Mesenchymal stem cell (in vitro differentiated cells and primary cell): ENCODE measurements around the gene UBLCP1.
A peak's percentile ranks its signal among the peaks of the same experiment; 100 is the strongest.
"Not testable (repeated sequence)": the region's sequence is repeated elsewhere in the genome, so short reads cannot be mapped to it uniquely, and the experiment has no call there.

ENCODE experiments used
- DNase-seq: peaks from one replicate; pipeline ENCODE4 v3.0.0-alpha.2; 2013
- H2AFZ ChIP-seq: one replicate; pipeline ENCODE4 v1.6.1; 2013; ENCODE audit warnings: low read depth, mild to moderate bottlenecking, control low read depth, inconsistent platforms, low read length, moderate library complexity
- H2AK5ac ChIP-seq: 2 replicates; pipeline ENCODE4 v1.6.1; 2013; ENCODE audit warnings: low read length, moderate library complexity, mild to moderate bottlenecking, inconsistent platforms; ENCODE audit not compliant: severe bottlenecking
- H2BK120ac ChIP-seq: one replicate; pipeline ENCODE4 v1.6.1; 2013; ENCODE audit warnings: low read depth, mild to moderate bottlenecking, inconsistent platforms, low read length, moderate library complexity
- H2BK12ac ChIP-seq, 2 experiments: one replicate each; pipeline ENCODE4 v1.6.1; 2013; ENCODE audit warnings: inconsistent platforms in 2 of 2, low read length in 2 of 2, mild to moderate bottlenecking in 2 of 2, moderate library complexity in 2 of 2, control low read depth in 1 of 2
- H2BK15ac ChIP-seq: one replicate; pipeline ENCODE4 v1.6.1; 2013; ENCODE audit warnings: mild to moderate bottlenecking, low read depth, inconsistent platforms; ENCODE audit not compliant: poor library complexity, severe bottlenecking
- H2BK5ac ChIP-seq: 2 replicates; pipeline ENCODE4 v1.6.1; 2013; ENCODE audit warnings: low read depth, mild to moderate bottlenecking, low read length, control low read depth, inconsistent platforms; ENCODE audit not compliant: poor library complexity, severe bottlenecking
- H3K14ac ChIP-seq, 2 experiments: one replicate each; pipeline ENCODE4 v1.6.1; 2013; ENCODE audit warnings: inconsistent platforms in 2 of 2, low read length in 2 of 2, control low read depth in 1 of 2, mild to moderate bottlenecking in 1 of 2, moderate library complexity in 1 of 2
- H3K18ac ChIP-seq, 2 experiments: one replicate each; pipeline ENCODE4 v1.6.1; 2013; ENCODE audit warnings: inconsistent platforms in 2 of 2, low read length in 2 of 2, control low read depth in 1 of 2, low read depth in 1 of 2, mild to moderate bottlenecking in 1 of 2
- H3K23ac ChIP-seq, 2 experiments: one replicate each; pipeline ENCODE4 v1.6.1; 2013; ENCODE audit warnings: inconsistent platforms in 2 of 2, low read length in 2 of 2, mild to moderate bottlenecking in 2 of 2, moderate library complexity in 2 of 2, control low read depth in 1 of 2
- H3K27ac ChIP-seq: 2 replicates; pipeline ENCODE4 v1.5.1; 2013; ENCODE audit warnings: mild to moderate bottlenecking, moderate library complexity, low read length, control low read depth, inconsistent platforms; ENCODE audit not compliant: poor library complexity, severe bottlenecking
- H3K27me3 ChIP-seq, 2 experiments: 2 replicates each; pipeline versions ENCODE4 v1.6.1 to v1.7.0; 2013; ENCODE audit warnings: low read length in 2 of 2, mild to moderate bottlenecking in 2 of 2, moderate library complexity in 2 of 2, control low read depth in 1 of 2, inconsistent platforms in 1 of 2; ENCODE audit not compliant: control insufficient read depth in 1 of 2, insufficient read depth in 1 of 2
- H3K36me3 ChIP-seq, 2 experiments: 2 replicates each; pipeline versions ENCODE4 v1.6.1 to v1.7.0; 2013; ENCODE audit warnings: low read length in 2 of 2, control low read depth in 1 of 2, inconsistent platforms in 1 of 2, low read depth in 1 of 2, mild to moderate bottlenecking in 1 of 2; ENCODE audit not compliant: insufficient read depth in 2 of 2, control insufficient read depth in 1 of 2
- H3K4ac ChIP-seq, 2 experiments: one replicate each; pipeline ENCODE4 v1.6.1; 2013; ENCODE audit warnings: inconsistent platforms in 2 of 2, low read length in 2 of 2, mild to moderate bottlenecking in 2 of 2, moderate library complexity in 2 of 2, control low read depth in 1 of 2, low read depth in 1 of 2
- H3K4me1 ChIP-seq: 2 replicates; pipeline ENCODE4 v1.6.1; 2013; ENCODE audit warnings: low read depth, low read length, control low read depth; ENCODE audit not compliant: control insufficient read depth, insufficient read depth
- H3K4me2 ChIP-seq: 2 replicates; pipeline ENCODE4 v1.6.1; 2013; ENCODE audit warnings: low read length, mild to moderate bottlenecking, inconsistent platforms; ENCODE audit not compliant: poor library complexity, severe bottlenecking
- H3K4me3 ChIP-seq, 2 experiments: 2 replicates each; pipeline versions ENCODE4 v1.5.1 to v1.7.0; 2013; ENCODE audit warnings: low read length in 2 of 2, mild to moderate bottlenecking in 2 of 2, control low read depth in 1 of 2, low read depth in 1 of 2; ENCODE audit not compliant: insufficient read depth in 1 of 2
- H3K79me1 ChIP-seq: replicated peaks from 2 replicates; pipeline ENCODE4 v1.6.1; 2013; ENCODE audit warnings: mild to moderate bottlenecking, control low read depth, low read length, inconsistent platforms; ENCODE audit not compliant: poor library complexity, severe bottlenecking
- H3K9ac ChIP-seq: 2 replicates; pipeline ENCODE4 v1.7.0; 2013; ENCODE audit warnings: mild to moderate bottlenecking, low read length, moderate library complexity
- H3K9me3 ChIP-seq: 2 replicates; pipeline ENCODE4 v1.7.0; 2013; ENCODE audit warnings: mild to moderate bottlenecking, low read length; ENCODE audit not compliant: control insufficient read depth
- H4K8ac ChIP-seq: one replicate; pipeline ENCODE4 v1.6.1; 2013; ENCODE audit warnings: inconsistent platforms, mild to moderate bottlenecking, low read length, moderate library complexity
- H4K91ac ChIP-seq: one replicate; pipeline ENCODE4 v1.6.1; 2013; ENCODE audit warnings: mild to moderate bottlenecking, low read length, inconsistent platforms
- WGBS: methylation state at CpG from one replicate; pipeline ENCODE4 v1.1.7; 2013; ENCODE audit warnings: mixed read lengths; 5-methylcytosine and 5-hydroxymethylcytosine counted together

Gene UBLCP1

GRCh38 chr5:159263569-159263905 is 447 bp downstream of the UBLCP1 start:
- H3K27me3 ChIP-seq: no peaks in the 10 kb centered on the region
- no peak overlapping the region for H2BK5ac ChIP-seq
- peak overlapping the region; percentile 88 to 95 for H3K4me3 ChIP-seq
- H2BK120ac ChIP-seq: no peak overlapping the region
- peak overlapping the region; percentile 84 for H2AFZ ChIP-seq
- WGBS: 3% methylated on average over 7 of the region's 10 CpGs
- peak overlapping the region; percentile 96 for H3K9ac ChIP-seq
- H2BK15ac ChIP-seq: no peak overlapping the region
- H3K9me3 ChIP-seq: no peaks in the 10 kb centered on the region
- H3K23ac ChIP-seq: peak overlapping the region in 1 of 2 experiments; percentile 67
- peaks cover 4 to 6% of the 10 kb centered on the region in 2 experiments for H3K36me3 ChIP-seq
- H3K14ac ChIP-seq: peak overlapping the region in 1 of 2 experiments; percentile 84
- no peak overlapping the region for H3K27ac ChIP-seq
- H3K4ac ChIP-seq: peak overlapping the region; percentile 50 to 92
- H4K8ac ChIP-seq: peak overlapping the region; percentile 84
- H3K79me1 ChIP-seq: peaks cover 12% of the 10 kb centered on the region
- H3K4me2 ChIP-seq: peak overlapping the region; percentile 89
- H3K4me1 ChIP-seq: peaks cover 2% of the 10 kb centered on the region
- H4K91ac ChIP-seq: peak overlapping the region; percentile 98
- no peak for DNase-seq
- no peak overlapping the region for H2AK5ac ChIP-seq
- peak overlapping the region; percentile 88 to 98 for H3K18ac ChIP-seq
- H2BK12ac ChIP-seq: no peak overlapping the region

DNA sequence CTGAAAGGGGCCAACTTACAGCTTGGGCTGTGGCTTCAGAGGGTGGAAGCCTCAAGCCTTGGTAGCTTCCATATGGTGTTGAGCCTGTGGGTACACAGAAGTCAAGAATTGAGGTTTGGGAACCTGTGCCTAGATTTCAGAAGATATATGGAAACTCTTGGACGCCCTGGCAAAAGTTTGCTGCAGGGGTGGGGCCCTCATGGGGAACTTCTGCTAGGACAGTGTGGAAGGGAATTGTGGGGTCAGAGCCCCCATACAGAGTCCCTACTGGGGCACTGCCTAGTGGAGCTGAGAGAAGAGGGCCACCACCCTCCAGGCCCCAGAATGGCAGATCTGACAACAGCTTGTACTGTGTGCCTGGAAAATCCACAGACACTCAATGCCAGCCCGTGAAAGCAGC is 3.7 kb downstream of the UBLCP1 start:
- not testable (repeated sequence) for H3K14ac ChIP-seq, H3K23ac ChIP-seq, H3K27ac ChIP-seq, H2AK5ac ChIP-seq, H3K4me2 ChIP-seq, H3K9me3 ChIP-seq, H2BK15ac ChIP-seq, H3K27me3 ChIP-seq, DNase-seq, H3K18ac ChIP-seq, H3K4ac ChIP-seq, H4K8ac ChIP-seq, H3K4me1 ChIP-seq, H2BK12ac ChIP-seq, H3K9ac ChIP-seq, H2AFZ ChIP-seq, H3K4me3 ChIP-seq, H2BK5ac ChIP-seq, H4K91ac ChIP-seq, H2BK120ac ChIP-seq
- WGBS: 100% methylated on average over 2 of the region's 2 CpGs
- H3K36me3 ChIP-seq: peaks cover 6 to 36% of the 10 kb centered on the region in 2 experiments
- H3K79me1 ChIP-seq: peaks cover 15% of the 10 kb centered on the region

GRCh38 chr5:159269723-159270122 is 6.6 kb downstream of the UBLCP1 start:
- peaks cover 2% of the 10 kb centered on the region for H3K4me1 ChIP-seq
- no peak overlapping the region for H2BK15ac ChIP-seq
- H3K27ac ChIP-seq: no peak overlapping the region
- H3K18ac ChIP-seq: no peak overlapping the region
- peaks cover 6 to 64% of the 10 kb centered on the region in 2 experiments for H3K36me3 ChIP-seq
- H2BK120ac ChIP-seq: no peak overlapping the region
- no peak overlapping the region for H2BK5ac ChIP-seq
- no peak overlapping the region for H2AK5ac ChIP-seq
- H3K23ac ChIP-seq: no peak overlapping the region
- H3K14ac ChIP-seq: no peak overlapping the region
- DNase-seq: no peak
- no CpG with 5 or more reads among the region's 2 CpGs for WGBS
- H3K79me1 ChIP-seq: peaks cover 9% of the 10 kb centered on the region
- no peak overlapping the region for H3K4me2 ChIP-seq
- no peaks in the 10 kb centered on the region for H3K27me3 ChIP-seq
- H3K9me3 ChIP-seq: no peaks in the 10 kb centered on the region
- no peak overlapping the region for H4K91ac ChIP-seq
- no peak overlapping the region for H3K9ac ChIP-seq
- no peak overlapping the region for H3K4me3 ChIP-seq
- H4K8ac ChIP-seq: no peak overlapping the region
- H2AFZ ChIP-seq: no peak overlapping the region
- H2BK12ac ChIP-seq: no peak overlapping the region
- no peak overlapping the region for H3K4ac ChIP-seq

GRCh38 chr5:159273923-159274322 is 10.8 kb downstream of the UBLCP1 start:
- Histone ChIP-seq H3K27ac (no peak overlapping the region), H3K18ac (no peak overlapping the region), H2AK5ac (no peak overlapping the region), H3K79me1 (peaks cover 8% of the 10 kb centered on the region), H2AFZ (no peak overlapping the region), H3K27me3 (no peaks in the 10 kb centered on the region), H2BK15ac (no peak overlapping the region), H3K36me3 (peaks cover 9 to 87% of the 10 kb centered on the region in 2 experiments), H3K23ac (no peak overlapping the region), H2BK5ac (no peak overlapping the region), H2BK120ac (no peak overlapping the region), H3K4ac (no peak overlapping the region), H3K9me3 (no peaks in the 10 kb centered on the region), H3K14ac (no peak overlapping the region), H3K9ac (peak overlapping the region; percentile 21), H4K91ac (no peak overlapping the region), H4K8ac (no peak overlapping the region), H3K4me2 (no peak overlapping the region), H3K4me1 (no peaks in the 10 kb centered on the region), H2BK12ac (no peak overlapping the region), H3K4me3 (no peak overlapping the region)
- DNase-seq: no peak
